Measurements from ENCODE around the gene EBF4. TPM values are rescaled to one million over a fixed set of nuclear protein-coding genes. Genes with fewer than 3 reads are reported as not detected.
"Not testable (repeated sequence)": the region's sequence is repeated elsewhere in the genome, so short reads cannot be mapped to it uniquely, and the experiment has no call there.

The EBF4 gene
- total RNA-seq, 1 experiment from 2014 or later = 1.1 TPM

GRCh38 chr20:2801286-2801728 is 108.7 kb downstream of the EBF4 start:
- Histone ChIP-seq H3K36me3 (replicated peaks; ENCODE audit: control insufficient read depth, insufficient read depth, low read length) (peaks cover 3% of the 10 kb centered on the region), H3K27me3 (ENCODE audit: control insufficient read depth, insufficient read depth, low read length) (peaks cover 58% of the 10 kb centered on the region), H3K4me3 (ENCODE audit: insufficient read depth, low read depth, low read length) (peak overlapping the region; percentile 95)
- DNase-seq = no peak

- Histone ChIP-seq H3K4me3 (ENCODE audit: insufficient read depth, low read depth, low read length) (no peak overlapping the region), H3K36me3 (replicated peaks; ENCODE audit: control insufficient read depth, insufficient read depth, low read length) (no peaks in the 10 kb centered on the region), H3K27me3 (ENCODE audit: control insufficient read depth, insufficient read depth, low read length) (peaks cover 71% of the 10 kb centered on the region)
- no peak for DNase-seq
Measured at GRCh38 chr20:2804041-2804828, 111.7 kb downstream of the EBF4 start.

GRCh38 chr20:2804852-2805688 is 112.5 kb downstream of the EBF4 start:
- peak; percentile 87 for DNase-seq
- Histone ChIP-seq H3K4me3 (ENCODE audit: insufficient read depth, low read depth, low read length) (peak overlapping the region; percentile 23; the same call in 1 of the 2 replicates), H3K27me3 (ENCODE audit: control insufficient read depth, insufficient read depth, low read length) (peaks cover 69% of the 10 kb centered on the region), H3K36me3 (replicated peaks; ENCODE audit: control insufficient read depth, insufficient read depth, low read length) (no peaks in the 10 kb centered on the region)

GRCh38 chr20:2805689-2806350 is 113.2 kb downstream of the EBF4 start:
- DNase-seq = peak; percentile 79
- no peaks in the 10 kb centered on the region for H3K36me3 ChIP-seq (replicated peaks; ENCODE audit: control insufficient read depth, insufficient read depth, low read length)
- no peak overlapping the region for H3K4me3 ChIP-seq (ENCODE audit: insufficient read depth, low read depth, low read length)
- peaks cover 66% of the 10 kb centered on the region for H3K27me3 ChIP-seq (ENCODE audit: control insufficient read depth, insufficient read depth, low read length)

GRCh38 chr20:2806351-2806701 is 113.7 kb downstream of the EBF4 start:
- Histone ChIP-seq H3K36me3 (replicated peaks; ENCODE audit: control insufficient read depth, insufficient read depth, low read length) (no peaks in the 10 kb centered on the region), H3K4me3 (ENCODE audit: insufficient read depth, low read depth, low read length) (no peak overlapping the region), H3K27me3 (ENCODE audit: control insufficient read depth, insufficient read depth, low read length) (peaks cover 61% of the 10 kb centered on the region)
- no peak for DNase-seq

GRCh38 chr20:2807019-2807418 is 114.4 kb downstream of the EBF4 start:
- H3K4me3 ChIP-seq (ENCODE audit: insufficient read depth, low read depth, low read length) = no peak overlapping the region
- H3K36me3 ChIP-seq (replicated peaks; ENCODE audit: control insufficient read depth, insufficient read depth, low read length) = no peaks in the 10 kb centered on the region
- peaks cover 56% of the 10 kb centered on the region for H3K27me3 ChIP-seq (ENCODE audit: control insufficient read depth, insufficient read depth, low read length)
- DNase-seq = no peak

GRCh38 chr20:2807929-2808328 is 115.3 kb downstream of the EBF4 start:
- H3K36me3 ChIP-seq (replicated peaks; ENCODE audit: control insufficient read depth, insufficient read depth, low read length); H3K4me3 ChIP-seq (ENCODE audit: insufficient read depth, low read depth, low read length); DNase-seq: not testable (repeated sequence)
- H3K27me3 ChIP-seq (ENCODE audit: control insufficient read depth, insufficient read depth, low read length) = peaks cover 47% of the 10 kb centered on the region

- Histone ChIP-seq H3K4me3 (ENCODE audit: insufficient read depth, low read depth, low read length) (no peak overlapping the region), H3K27me3 (ENCODE audit: control insufficient read depth, insufficient read depth, low read length) (peaks cover 30% of the 10 kb centered on the region), H3K36me3 (replicated peaks; ENCODE audit: control insufficient read depth, insufficient read depth, low read length) (no peaks in the 10 kb centered on the region)
- DNase-seq = no peak
Measured at GRCh38 chr20:2809690-2810089, 117.1 kb downstream of the EBF4 start.

Other genes with a start within 250 kb of the EBF4 start
- gene SNRPB, start 222.0 kb upstream of the EBF4 start, total RNA-seq (2014; rRNA removed; shearing (Covaris generic)) = 789 and 854 TPM in 2 replicates
- 6.5 and 7.8 TPM in 2 replicates for gene ZNF343, start 183.9 kb upstream of the EBF4 start, total RNA-seq (2014; rRNA removed; shearing (Covaris generic))
- not detected in 2 replicates for gene TMC2, start 156.2 kb upstream of the EBF4 start, total RNA-seq (2014; rRNA removed; shearing (Covaris generic))
- 334 and 392 TPM in 2 replicates for gene NOP56, start 40.1 kb upstream of the EBF4 start, total RNA-seq (2014; rRNA removed; shearing (Covaris generic))
- gene IDH3B, start 28.6 kb upstream of the EBF4 start, total RNA-seq (2014; rRNA removed; shearing (Covaris generic)) = 174 and 183 TPM in 2 replicates
- 105 and 109 TPM in 2 replicates for gene CPXM1, start 107.8 kb downstream of the EBF4 start, total RNA-seq (2014; rRNA removed; shearing (Covaris generic))
- not detected in 2 replicates for gene C20orf141, start 122.2 kb downstream of the EBF4 start, total RNA-seq (2014; rRNA removed; shearing (Covaris generic))
- gene TMEM239, start 123.6 kb downstream of the EBF4 start, total RNA-seq (2014; rRNA removed; shearing (Covaris generic)) = not detected in 2 replicates
- gene PCED1A, start 147.9 kb downstream of the EBF4 start, total RNA-seq (2014; rRNA removed; shearing (Covaris generic)) = 21.8 and 23.6 TPM in 2 replicates
- 25.3 and 27.5 TPM in 2 replicates for gene VPS16, start 148.0 kb downstream of the EBF4 start, total RNA-seq (2014; rRNA removed; shearing (Covaris generic))
- 22.1 and 36.3 TPM in 2 replicates for gene PTPRA, start 180.7 kb downstream of the EBF4 start, total RNA-seq (2014; rRNA removed; shearing (Covaris generic))

Data from H7 (cell line).